Activated naive CD4-positive, alpha-beta T cell treated with Interleukin-2 at 50 U/mL for 16 hours (primary cell): ENCODE results near the gene RUFY1.
A peak's percentile ranks its signal among the peaks of the same experiment; 100 is the strongest.
"Not testable (repeated sequence)": the region's sequence is repeated elsewhere in the genome, so short reads cannot be mapped to it uniquely, and the experiment has no call there.

Experiments used
- DNase-seq: peaks from one replicate; pipeline ENCODE4 v3.0.0-alpha.2; 2020

RUFY1 gene

GRCh38 chr5:179536676-179537075, 13.7 kb upstream of the RUFY1 start:
- no peak for DNase-seq

GRCh38 chr5:179542170-179542569, 8.2 kb upstream of the RUFY1 start:
- DNase-seq: no peak

- not testable (repeated sequence) for DNase-seq
Observed at GRCh38 chr5:179543275-179543674, 7.1 kb upstream of the RUFY1 start.

GRCh38 chr5:179553006-179553405, 2.7 kb downstream of the RUFY1 start:
- no peak for DNase-seq

- DNase-seq: no peak
Observed at GRCh38 chr5:179553875-179554274, 3.5 kb downstream of the RUFY1 start.

- DNase-seq: no peak
Observed at GRCh38 chr5:179554981-179555380, 4.6 kb downstream of the RUFY1 start.

- not testable (repeated sequence) for DNase-seq
Observed at GRCh38 chr5:179558261-179558799, 8.0 kb downstream of the RUFY1 start.

GRCh38 chr5:179558932-179559283, 8.6 kb downstream of the RUFY1 start:
- peak; percentile 6 for DNase-seq

GRCh38 chr5:179559284-179560252, 9.2 kb downstream of the RUFY1 start:
- peak; percentile 88 for DNase-seq

GRCh38 chr5:179564526-179564925, 14.2 kb downstream of the RUFY1 start:
- DNase-seq: no peak

GRCh38 chr5:179568721-179569120, 18.4 kb downstream of the RUFY1 start:
- no peak for DNase-seq

GRCh38 chr5:179572386-179572785, 22.0 kb downstream of the RUFY1 start:
- no peak for DNase-seq

GRCh38 chr5:179577286-179577960, 27.1 kb downstream of the RUFY1 start:
- DNase-seq: no peak

- DNase-seq: no peak
Observed at GRCh38 chr5:179585941-179586401, 35.6 kb downstream of the RUFY1 start.

- no peak for DNase-seq
Observed at GRCh38 chr5:179588166-179588565, 37.8 kb downstream of the RUFY1 start.

GRCh38 chr5:179595916-179596315, 45.6 kb downstream of the RUFY1 start:
- no peak for DNase-seq

GRCh38 chr5:179596421-179596820, 46.1 kb downstream of the RUFY1 start:
- no peak for DNase-seq

GRCh38 chr5:179599100-179599499, 48.7 kb downstream of the RUFY1 start:
- DNase-seq: no peak

- no peak for DNase-seq
Observed at GRCh38 chr5:179599566-179599965, 49.2 kb downstream of the RUFY1 start.

GRCh38 chr5:179599973-179600372, 49.6 kb downstream of the RUFY1 start:
- DNase-seq: no peak

- no peak for DNase-seq
Observed at GRCh38 chr5:179601871-179602625, 51.7 kb downstream of the RUFY1 start.

- no peak for DNase-seq
Observed at GRCh38 chr5:179603308-179603707, 53.0 kb downstream of the RUFY1 start.
